SKM-1 treated with dmso at 0.1 percent for 144 hours (cell line): Measurements from ENCODE around the gene BICC1.
A peak's percentile ranks its signal among the peaks of the same experiment; 100 is the strongest.
"Not testable (repeated sequence)": the region's sequence is repeated elsewhere in the genome, so short reads cannot be mapped to it uniquely, and the experiment has no call there.

Experiments
- DNase-seq: peaks from one replicate; lab custom pipeline; 2025; ENCODE audit not compliant: unreplicated experiment; lab: John Stamatoyannopoulos, UW

Gene BICC1

GRCh38 chr10:58840840-58841435 is 328.3 kb downstream of the BICC1 start:
- DNase-seq, result no peak

- DNase-seq, result no peak
These were observed 330.2 kb downstream of the BICC1 start for GRCh38 chr10:58842860-58843376.

GRCh38 chr10:58843760-58844159 is 331.1 kb downstream of the BICC1 start:
- DNase-seq, result no peak

GRCh38 chr10:58844680-58845079 is 332.0 kb downstream of the BICC1 start:
- no peak for DNase-seq

GRCh38 chr10:58846856-58847255 is 334.2 kb downstream of the BICC1 start:
- no peak for DNase-seq

- DNase-seq, result no peak
These were observed 338.9 kb downstream of the BICC1 start for GRCh38 chr10:58851606-58852005.

GRCh38 chr10:58853668-58854067 is 341.0 kb downstream of the BICC1 start:
- DNase-seq, result no peak

- no peak for DNase-seq
These were observed 342.1 kb downstream of the BICC1 start for GRCh38 chr10:58854811-58855210.

- DNase-seq, result no peak
These were observed 344.0 kb downstream of the BICC1 start for GRCh38 chr10:58856508-58857240.

GRCh38 chr10:58857251-58857805 is 344.7 kb downstream of the BICC1 start:
- no peak for DNase-seq

GRCh38 chr10:58858123-58858522 is 345.5 kb downstream of the BICC1 start:
- not testable (repeated sequence) for DNase-seq

- DNase-seq, result no peak
These were observed 346.9 kb downstream of the BICC1 start for GRCh38 chr10:58859526-58859925.

- DNase-seq, result peak; percentile 2
These were observed 355.0 kb downstream of the BICC1 start for GRCh38 chr10:58867683-58868082.

GRCh38 chr10:58868736-58869435 is 356.2 kb downstream of the BICC1 start:
- DNase-seq, result no peak

- DNase-seq, result no peak
These were observed 357.4 kb downstream of the BICC1 start for GRCh38 chr10:58870070-58870469.

- no peak for DNase-seq
These were observed 360.5 kb downstream of the BICC1 start for GRCh38 chr10:58873161-58873560.
